GM12872 (cell line): ENCODE measurements around the gene SNX13.

Source experiments
- CTCF ChIP-seq: IDR thresholded peaks from 3 replicates; pipeline ENCODE4 v1.5.1; 2011; ENCODE audit warnings: low read depth, mild to moderate bottlenecking, low read length, moderate library complexity; ENCODE audit not compliant: insufficient read depth

The SNX13 gene

GRCh38 chr7:17758008-17758407, 182.3 kb downstream of the SNX13 start:
- no peak for TF ChIP-seq CTCF

GRCh38 chr7:17746020-17746530, 194.2 kb downstream of the SNX13 start:
- TF ChIP-seq CTCF: no peak

- TF ChIP-seq CTCF: no peak
These were observed 194.7 kb downstream of the SNX13 start for GRCh38 chr7:17745610-17746009.

GRCh38 chr7:17743316-17743715, 197.0 kb downstream of the SNX13 start:
- no peak for TF ChIP-seq CTCF

GRCh38 chr7:17741426-17741825, 198.9 kb downstream of the SNX13 start:
- no peak for TF ChIP-seq CTCF
